ENCODE data around the gene ECHDC1. TPM values are rescaled to one million over a fixed set of nuclear protein-coding genes. Genes with fewer than 3 reads are reported as not detected.

ECHDC1 gene
- total and polyA plus RNA-seq, 2 experiments from 2014 or later: 60.7 to 96.1 TPM

- peaks cover 53% of the 10 kb centered on the region for H3K79me2 ChIP-seq
- H3K9me3 ChIP-seq (ENCODE audit: low read depth): no peaks in the 10 kb centered on the region
- H3K27ac ChIP-seq: peak overlapping the region; percentile 100
- peak overlapping the region; percentile 82 for H3K4me2 ChIP-seq
- peak overlapping the region; percentile 82 for H2AFZ ChIP-seq
- H3K9me2 ChIP-seq (replicated peaks; ENCODE audit: insufficient read depth): no peaks in the 10 kb centered on the region
- no peaks in the 10 kb centered on the region for H3K27me3 ChIP-seq
- H3K36me3 ChIP-seq (replicated peaks; ENCODE audit: insufficient read depth, low read depth): no peaks in the 10 kb centered on the region
- H3K4me3 ChIP-seq: peak overlapping the region; percentile 62
- peak; percentile 75 for DNase-seq (ENCODE audit: low spot score)
- TF ChIP-seq EZH2phosphoT487 (IDR thresholded peaks at IDR 0.05; ENCODE audit: low read depth, severe bottlenecking, unreplicated experiment): no peak
- no peak for TF ChIP-seq EZH2 (IDR thresholded peaks at IDR 0.05; ENCODE audit: borderline replicate concordance)
- TF ChIP-seq CTCF (IDR thresholded peaks at IDR 0.05; ENCODE audit: poor library complexity): no peak
- under 1% methylated on average over 37 of the region's 64 CpGs for WGBS (ENCODE audit: low lambda C conversion rate, missing lambda C conversion rate)
- H4K20me1 ChIP-seq (ENCODE audit: insufficient read depth, poor library complexity, severe bottlenecking): peaks cover 44% of the 10 kb centered on the region
- peaks cover 17% of the 10 kb centered on the region for H3K4me1 ChIP-seq (ENCODE audit: insufficient read depth)
Observed at GRCh38 chr6:127266892-127267645, 76.3 kb downstream of the ECHDC1 start.

GRCh38 chr6:127266178-127266891 lies 77.1 kb downstream of the ECHDC1 start, which contains the start of gene RNF146:
Gene RNF146, plus strand, starts transcription at chr6:127266864. Its CDS starts 13,475 bp downstream, at chr6:127280339.
- H4K20me1 ChIP-seq (ENCODE audit: insufficient read depth, poor library complexity, severe bottlenecking): peaks cover 36% of the 10 kb centered on the region
- H3K27me3 ChIP-seq: no peaks in the 10 kb centered on the region
- H2AFZ ChIP-seq: peak within 1 kb of the TSS; percentile 82
- peak; percentile 91 for DNase-seq (ENCODE audit: low spot score)
- WGBS (ENCODE audit: low lambda C conversion rate, missing lambda C conversion rate): under 1% methylated on average over 40 of the region's 40 CpGs
- peak within 1 kb of the TSS; percentile 82 for H3K4me2 ChIP-seq
- H3K27ac ChIP-seq: peak within 1 kb of the TSS; percentile 100
- H3K4me3 ChIP-seq: peak within 1 kb of the TSS; percentile 62
- no peaks in the 10 kb centered on the region for H3K36me3 ChIP-seq (replicated peaks; ENCODE audit: insufficient read depth, low read depth)
- peaks cover 45% of the 10 kb centered on the region for H3K79me2 ChIP-seq
- H3K9me2 ChIP-seq (replicated peaks; ENCODE audit: insufficient read depth): no peaks in the 10 kb centered on the region
- peaks cover 17% of the 10 kb centered on the region for H3K4me1 ChIP-seq (ENCODE audit: insufficient read depth)
- TF ChIP-seq CTCF (IDR thresholded peaks at IDR 0.05; ENCODE audit: poor library complexity) (peak; percentile 93), EZH2phosphoT487 (IDR thresholded peaks at IDR 0.05; ENCODE audit: low read depth, severe bottlenecking, unreplicated experiment) (no peak), EZH2 (IDR thresholded peaks at IDR 0.05; ENCODE audit: borderline replicate concordance) (no peak)
- H3K9me3 ChIP-seq (ENCODE audit: low read depth): no peaks in the 10 kb centered on the region

- no peaks in the 10 kb centered on the region for H3K9me2 ChIP-seq (replicated peaks; ENCODE audit: insufficient read depth)
- H3K4me3 ChIP-seq: no peak overlapping the region
- no peak overlapping the region for H3K27ac ChIP-seq
- no peaks in the 10 kb centered on the region for H3K27me3 ChIP-seq
- no peak overlapping the region for H3K4me2 ChIP-seq
- H3K36me3 ChIP-seq (replicated peaks; ENCODE audit: insufficient read depth, low read depth): no peaks in the 10 kb centered on the region
- H4K20me1 ChIP-seq (ENCODE audit: insufficient read depth, poor library complexity, severe bottlenecking): peaks cover 8% of the 10 kb centered on the region
- DNase-seq (ENCODE audit: low spot score): no peak
- WGBS (ENCODE audit: low lambda C conversion rate, missing lambda C conversion rate): 62% methylated on average over 4 of the region's 4 CpGs
- H3K4me1 ChIP-seq (ENCODE audit: insufficient read depth): peaks cover under 1% of the 10 kb centered on the region
- H3K79me2 ChIP-seq: peaks cover 17% of the 10 kb centered on the region
- TF ChIP-seq EZH2phosphoT487 (IDR thresholded peaks at IDR 0.05; ENCODE audit: low read depth, severe bottlenecking, unreplicated experiment): no peak
- no peak for TF ChIP-seq EZH2 (IDR thresholded peaks at IDR 0.05; ENCODE audit: borderline replicate concordance)
- no peak for TF ChIP-seq CTCF (IDR thresholded peaks at IDR 0.05; ENCODE audit: poor library complexity)
- H3K9me3 ChIP-seq (ENCODE audit: low read depth): no peaks in the 10 kb centered on the region
- no peak overlapping the region for H2AFZ ChIP-seq
Observed at GRCh38 chr6:127263481-127263880, 79.9 kb downstream of the ECHDC1 start.

All from hepatocyte (in vitro differentiated cells).